Epithelial cell of proximal tubule (primary cell): ENCODE measurements around the gene RUBCNL. TPM values are rescaled to one million over a fixed set of nuclear protein-coding genes. Genes with fewer than 3 reads are reported as not detected.
A peak's percentile ranks its signal among the peaks of the same experiment; 100 is the strongest.
"Not testable (repeated sequence)": the region's sequence is repeated elsewhere in the genome, so short reads cannot be mapped to it uniquely, and the experiment has no call there.

Experiments used
- DNase-seq: peaks from one replicate; pipeline ENCODE4 v3.0.0-alpha.2; 2011; ENCODE audit warnings: low read depth
- H3K4me3 ChIP-seq: 2 replicates; pipeline ENCODE4 v1.5.1; 2011; ENCODE audit warnings: low read depth, mild to moderate bottlenecking, low read length
- total RNA-seq: library from RNA; depleted of rRNA; stranded (reverse); fragments of >200 nt; gene quantifications from 2 replicates; pipeline ENCODE4 v1.2.3, GENCODE V29; 2015
- TF ChIP-seq, protein P1 (sequence below): conservative IDR thresholded peaks from 2 replicates; pipeline ENCODE4 v1.5.1; 2012; ENCODE audit warnings: low read depth, mild to moderate bottlenecking, low read length

The RUBCNL gene, protein sequence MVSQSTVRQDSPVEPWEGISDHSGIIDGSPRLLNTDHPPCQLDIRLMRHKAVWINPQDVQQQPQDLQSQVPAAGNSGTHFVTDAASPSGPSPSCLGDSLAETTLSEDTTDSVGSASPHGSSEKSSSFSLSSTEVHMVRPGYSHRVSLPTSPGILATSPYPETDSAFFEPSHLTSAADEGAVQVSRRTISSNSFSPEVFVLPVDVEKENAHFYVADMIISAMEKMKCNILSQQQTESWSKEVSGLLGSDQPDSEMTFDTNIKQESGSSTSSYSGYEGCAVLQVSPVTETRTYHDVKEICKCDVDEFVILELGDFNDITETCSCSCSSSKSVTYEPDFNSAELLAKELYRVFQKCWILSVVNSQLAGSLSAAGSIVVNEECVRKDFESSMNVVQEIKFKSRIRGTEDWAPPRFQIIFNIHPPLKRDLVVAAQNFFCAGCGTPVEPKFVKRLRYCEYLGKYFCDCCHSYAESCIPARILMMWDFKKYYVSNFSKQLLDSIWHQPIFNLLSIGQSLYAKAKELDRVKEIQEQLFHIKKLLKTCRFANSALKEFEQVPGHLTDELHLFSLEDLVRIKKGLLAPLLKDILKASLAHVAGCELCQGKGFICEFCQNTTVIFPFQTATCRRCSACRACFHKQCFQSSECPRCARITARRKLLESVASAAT
- 0.29 TPM in 1 of 2 replicates, not detected in the other for total RNA-seq

DNA sequence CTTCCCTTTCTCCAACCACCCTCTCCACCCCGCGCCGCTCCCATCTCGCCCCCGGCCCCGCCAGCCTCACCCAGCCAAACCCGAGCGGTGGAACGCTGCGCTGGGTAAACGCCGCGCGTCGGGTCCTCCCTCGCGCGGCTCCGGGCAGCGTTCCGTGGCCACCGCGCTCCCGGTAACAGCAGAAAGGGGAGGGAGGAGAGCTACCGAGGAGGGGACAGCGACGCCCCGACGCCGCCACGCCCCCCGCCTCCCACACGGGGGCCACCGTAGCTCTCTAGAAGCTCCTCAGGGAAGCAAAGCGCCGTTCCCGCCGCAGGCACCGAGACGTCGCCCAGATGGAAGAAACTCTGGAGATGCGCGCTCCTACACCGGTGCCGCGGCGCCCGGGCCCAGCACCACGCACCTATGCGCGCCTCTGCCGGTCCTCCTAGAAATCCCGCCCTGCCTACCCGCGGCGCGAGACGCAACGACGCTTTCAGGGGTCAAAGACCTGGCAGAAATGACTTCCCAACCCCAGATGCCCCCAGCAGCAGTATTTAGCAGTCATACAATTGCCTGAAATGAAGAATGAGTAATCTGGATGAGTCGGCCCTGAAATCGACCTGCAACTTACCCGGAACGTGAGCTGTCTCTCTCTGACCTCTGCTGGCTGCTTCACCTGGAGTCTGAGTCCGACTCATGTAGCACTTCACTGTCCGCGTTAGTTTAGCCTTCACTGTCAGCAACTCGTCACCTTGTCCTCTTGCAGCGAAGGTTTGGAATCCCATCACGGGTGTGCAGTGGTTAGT, at the start of gene RUBCNL:
RUBCNL (minus strand) TSS at position 189 of the 788 bp plus-strand sequence. CDS start 14,777 bp downstream, outside the sequence.
- DNase-seq = no peak
- H3K4me3 ChIP-seq = peak within 1 kb of the TSS; percentile 53

DNA sequence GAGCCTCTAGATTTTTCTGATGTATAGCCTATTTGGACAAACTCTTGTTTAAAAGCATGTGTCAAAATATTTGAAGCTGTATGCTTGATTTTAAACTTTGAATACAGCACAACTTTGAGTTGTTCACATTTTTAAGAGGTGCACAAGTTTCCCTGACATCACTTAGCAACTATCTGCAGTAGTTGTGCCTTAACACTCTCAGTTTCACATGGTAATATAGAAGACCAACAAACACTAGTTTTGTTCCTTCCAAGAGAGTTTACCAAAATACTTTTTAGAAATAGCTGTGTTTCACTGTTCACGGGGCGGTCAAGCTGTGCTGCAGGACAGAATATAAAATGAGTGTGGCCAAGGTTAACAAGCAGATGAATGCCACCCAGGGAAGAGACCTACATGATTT, 42.5 kb upstream of the RUBCNL start:
- DNase-seq, H3K4me3 ChIP-seq: not testable (repeated sequence)

More for the DNA sequence above, at the start of gene RUBCNL:
- TF ChIP-seq, protein P1, sequence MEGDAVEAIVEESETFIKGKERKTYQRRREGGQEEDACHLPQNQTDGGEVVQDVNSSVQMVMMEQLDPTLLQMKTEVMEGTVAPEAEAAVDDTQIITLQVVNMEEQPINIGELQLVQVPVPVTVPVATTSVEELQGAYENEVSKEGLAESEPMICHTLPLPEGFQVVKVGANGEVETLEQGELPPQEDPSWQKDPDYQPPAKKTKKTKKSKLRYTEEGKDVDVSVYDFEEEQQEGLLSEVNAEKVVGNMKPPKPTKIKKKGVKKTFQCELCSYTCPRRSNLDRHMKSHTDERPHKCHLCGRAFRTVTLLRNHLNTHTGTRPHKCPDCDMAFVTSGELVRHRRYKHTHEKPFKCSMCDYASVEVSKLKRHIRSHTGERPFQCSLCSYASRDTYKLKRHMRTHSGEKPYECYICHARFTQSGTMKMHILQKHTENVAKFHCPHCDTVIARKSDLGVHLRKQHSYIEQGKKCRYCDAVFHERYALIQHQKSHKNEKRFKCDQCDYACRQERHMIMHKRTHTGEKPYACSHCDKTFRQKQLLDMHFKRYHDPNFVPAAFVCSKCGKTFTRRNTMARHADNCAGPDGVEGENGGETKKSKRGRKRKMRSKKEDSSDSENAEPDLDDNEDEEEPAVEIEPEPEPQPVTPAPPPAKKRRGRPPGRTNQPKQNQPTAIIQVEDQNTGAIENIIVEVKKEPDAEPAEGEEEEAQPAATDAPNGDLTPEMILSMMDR = peak; percentile 23

DNA sequence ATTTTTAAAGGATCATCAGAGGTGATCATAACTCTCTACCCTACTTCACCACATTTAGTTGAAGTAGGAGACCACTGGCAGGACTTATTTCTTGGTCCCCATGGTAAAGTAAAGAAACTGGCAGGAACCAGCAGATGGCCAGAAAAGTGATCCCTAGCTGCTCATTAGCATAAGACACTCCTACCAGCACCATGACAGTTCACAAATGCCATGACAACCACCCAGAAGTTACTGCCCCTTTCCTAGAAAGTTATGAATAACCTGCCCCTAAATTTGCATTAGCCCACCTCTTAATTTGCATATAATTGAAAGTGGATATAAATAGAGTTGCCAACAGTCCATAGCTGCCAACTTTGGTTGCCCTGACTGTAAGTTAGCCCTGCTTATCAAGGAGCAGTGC, 18.4 kb upstream of the RUBCNL start:
- DNase-seq = no peak
- TF ChIP-seq, protein P1 = no peak
- no peak overlapping the region for H3K4me3 ChIP-seq

DNA sequence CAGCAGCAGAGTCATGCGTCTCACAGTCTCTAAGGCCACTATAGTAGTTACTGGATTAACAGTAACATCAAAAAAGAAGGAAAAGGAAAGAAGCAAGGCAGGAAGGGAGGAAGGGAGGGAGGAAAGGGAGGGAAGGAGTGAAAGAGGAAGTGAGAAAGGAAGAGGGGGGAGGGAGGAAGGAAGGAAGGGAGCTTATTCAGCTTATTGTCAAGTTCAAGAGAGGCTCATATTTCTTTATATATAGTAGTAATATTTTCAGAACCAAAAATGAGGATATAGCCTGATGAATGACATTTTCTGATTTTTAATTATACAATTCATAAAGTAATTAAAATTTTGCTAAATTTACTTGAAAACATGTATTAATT, 17.7 kb upstream of the RUBCNL start:
- TF ChIP-seq, protein P1 = no peak
- no peak for DNase-seq
- H3K4me3 ChIP-seq = no peak overlapping the region

DNA sequence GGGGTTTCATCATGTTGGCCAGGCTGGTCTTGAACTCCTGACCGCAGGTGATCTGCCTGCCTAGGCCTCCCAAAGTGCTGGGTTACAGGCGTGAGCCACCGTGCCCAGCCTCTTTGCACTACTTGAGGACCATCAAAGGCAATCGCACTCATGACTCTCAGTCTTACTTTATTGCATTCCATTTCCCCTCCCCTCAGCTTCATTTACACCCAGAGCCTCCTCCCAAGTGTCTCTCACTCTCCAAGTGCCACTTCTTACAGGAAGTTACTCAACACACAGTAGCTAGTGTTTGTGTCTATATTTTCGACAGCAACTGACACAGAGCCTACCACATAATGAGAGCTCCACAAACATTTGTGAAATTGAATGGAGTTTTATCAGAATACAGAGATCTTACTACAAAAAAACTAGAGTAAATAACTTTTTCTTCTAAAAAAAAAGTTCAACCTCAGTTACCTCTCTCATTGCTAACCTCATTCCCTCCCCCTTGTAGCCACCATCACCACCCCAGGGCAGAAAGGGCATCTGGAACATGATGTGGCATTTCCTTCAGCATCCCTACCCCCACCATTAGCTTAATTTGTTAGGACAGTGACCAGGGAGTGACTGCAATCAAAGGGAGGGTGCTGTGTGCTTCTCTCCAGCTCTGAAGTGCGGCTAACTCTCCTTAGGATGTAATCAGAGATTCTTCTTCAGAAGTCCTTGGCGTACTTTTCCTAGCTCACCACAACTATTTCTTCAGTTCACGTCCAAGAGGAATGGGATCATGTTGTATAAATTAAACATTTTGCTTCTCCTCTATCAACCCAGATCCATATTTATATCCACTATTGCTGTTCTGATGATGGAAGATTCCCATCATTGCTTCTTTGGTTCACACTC, 17.0 kb upstream of the RUBCNL start:
- TF ChIP-seq, protein P1 = no peak
- no peak for DNase-seq

DNA sequence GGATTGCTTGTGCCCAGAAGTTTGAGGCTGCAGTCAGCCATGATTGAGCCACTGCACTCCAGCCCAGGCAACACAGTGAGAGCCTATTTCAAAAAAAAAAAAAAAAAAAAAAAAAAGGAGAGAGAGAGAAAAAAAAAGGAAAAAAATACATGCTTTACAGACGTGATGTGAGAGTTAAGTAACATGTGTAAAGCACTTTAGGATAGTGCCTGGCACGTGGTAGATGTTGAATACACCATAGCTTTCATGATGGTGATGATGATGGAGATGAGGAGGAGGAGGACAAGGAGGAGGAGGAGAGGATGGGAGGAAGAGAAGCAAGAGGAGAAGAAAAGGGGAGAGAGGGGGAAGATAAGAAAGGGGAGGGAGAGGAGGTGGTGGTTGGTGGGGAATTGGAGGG, 15.1 kb upstream of the RUBCNL start:
- TF ChIP-seq, protein P1 = no peak
- DNase-seq = no peak
- no peak overlapping the region for H3K4me3 ChIP-seq

More for the DNA sequence above, 17.0 kb upstream of the RUBCNL start:
- no peak overlapping the region for H3K4me3 ChIP-seq
